HAP-1 (cell line): ENCODE results near the gene LRRC71.

Experiments
- DNase-seq, 2 experiments: peaks; one replicate each; pipeline ENCODE4 v3.0.0-alpha.2; 2016 to 2020; ENCODE audit warnings: low spot score in 2 of 2
- H3K27me3 ChIP-seq: fragments of 250-450 bp; sonication (Bioruptor Pico); 2 replicates; pipeline ENCODE4 v1.5.1; 2020; ENCODE audit warnings: low read depth, mild to moderate bottlenecking, moderate library complexity
- H3K36me3 ChIP-seq: fragments of 250-450 bp; sonication (Bioruptor Pico); replicated peaks from 2 replicates; pipeline ENCODE4 v1.5.1; 2020; ENCODE audit warnings: mild to moderate bottlenecking
- H3K4me1 ChIP-seq: fragments of 250-450 bp; sonication (Bioruptor Pico); 2 replicates; pipeline ENCODE4 v1.5.1; 2020; ENCODE audit warnings: mild to moderate bottlenecking
- H3K4me3 ChIP-seq: fragments of 250-450 bp; sonication (Bioruptor Pico); 2 replicates; pipeline ENCODE4 v1.5.1; 2020; ENCODE audit warnings: mild to moderate bottlenecking, moderate library complexity
- H3K9me3 ChIP-seq: fragments of 250-450 bp; sonication (Bioruptor Pico); 2 replicates; pipeline ENCODE4 v1.5.1; 2020; ENCODE audit warnings: mild to moderate bottlenecking, moderate library complexity
- in situ Hi-C: fragments of 300-500 bp; cut with MboI; formaldehyde crosslinking; loops from 3 replicates; pipeline ENCODE4 v1.14.3; 2020; ENCODE audit warnings: low sequenced_read_pairs, inconsistent platforms, mixed read lengths

The LRRC71 gene

DNA sequence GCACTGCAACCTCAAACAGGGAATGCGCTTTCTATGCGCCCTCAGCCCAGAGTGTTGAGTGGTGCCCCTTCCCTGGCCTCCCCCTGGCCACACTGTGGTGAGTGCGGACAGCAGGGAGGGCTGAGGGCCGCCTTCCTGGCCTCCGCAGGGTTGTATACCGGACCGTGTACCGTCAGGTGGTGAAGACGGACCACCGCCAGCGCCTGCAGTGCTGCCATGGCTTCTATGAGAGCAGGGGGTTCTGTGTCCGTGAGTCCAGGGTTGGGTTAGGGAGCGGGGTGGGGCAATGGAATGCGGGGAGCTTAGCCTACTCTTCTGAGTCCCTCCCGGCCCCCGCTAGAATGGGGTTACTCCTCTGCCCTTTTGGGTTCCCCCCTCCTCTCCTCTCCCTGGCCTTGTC is 15.3 kb upstream of the LRRC71 start:
- Histone ChIP-seq H3K36me3 (no peaks in the 10 kb centered on the region), H3K4me1 (no peaks in the 10 kb centered on the region), H3K4me3 (no peak overlapping the region), H3K9me3 (no peaks in the 10 kb centered on the region), H3K27me3 (0 out of 2 replicates have a peak, but pooled peaks cover 4% of the 10 kb centered on the region)
- in situ Hi-C loops = no loop called here
- no peak for DNase-seq

DNA sequence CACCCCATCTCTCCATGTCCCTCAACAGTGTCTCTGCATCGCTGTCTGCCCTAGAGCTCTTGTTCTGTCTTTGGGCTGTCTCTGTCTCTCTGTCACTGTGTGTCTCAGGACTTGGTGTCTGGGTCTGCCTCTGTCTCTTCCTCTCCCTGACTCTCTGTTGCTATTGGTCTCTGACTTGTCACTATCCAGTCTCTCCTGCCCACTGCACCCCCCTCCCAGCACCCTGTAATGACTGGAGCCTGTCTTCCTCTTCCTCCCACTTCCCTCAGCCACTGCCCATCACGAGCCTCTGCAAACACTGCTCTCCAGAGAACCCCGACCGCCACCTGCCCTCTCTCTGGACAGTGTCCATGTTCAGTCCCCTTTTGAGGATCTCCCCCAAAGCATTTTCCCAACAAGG is 14.8 kb upstream of the LRRC71 start:
- no peaks in the 10 kb centered on the region for H3K36me3 ChIP-seq
- H3K4me1 ChIP-seq = no peaks in the 10 kb centered on the region
- H3K27me3 ChIP-seq = 0 out of 2 replicates have a peak, but pooled peaks cover 4% of the 10 kb centered on the region
- H3K9me3 ChIP-seq = no peaks in the 10 kb centered on the region
- in situ Hi-C loops = no loop called here
- H3K4me3 ChIP-seq = no peak overlapping the region
- no peak for DNase-seq

DNA sequence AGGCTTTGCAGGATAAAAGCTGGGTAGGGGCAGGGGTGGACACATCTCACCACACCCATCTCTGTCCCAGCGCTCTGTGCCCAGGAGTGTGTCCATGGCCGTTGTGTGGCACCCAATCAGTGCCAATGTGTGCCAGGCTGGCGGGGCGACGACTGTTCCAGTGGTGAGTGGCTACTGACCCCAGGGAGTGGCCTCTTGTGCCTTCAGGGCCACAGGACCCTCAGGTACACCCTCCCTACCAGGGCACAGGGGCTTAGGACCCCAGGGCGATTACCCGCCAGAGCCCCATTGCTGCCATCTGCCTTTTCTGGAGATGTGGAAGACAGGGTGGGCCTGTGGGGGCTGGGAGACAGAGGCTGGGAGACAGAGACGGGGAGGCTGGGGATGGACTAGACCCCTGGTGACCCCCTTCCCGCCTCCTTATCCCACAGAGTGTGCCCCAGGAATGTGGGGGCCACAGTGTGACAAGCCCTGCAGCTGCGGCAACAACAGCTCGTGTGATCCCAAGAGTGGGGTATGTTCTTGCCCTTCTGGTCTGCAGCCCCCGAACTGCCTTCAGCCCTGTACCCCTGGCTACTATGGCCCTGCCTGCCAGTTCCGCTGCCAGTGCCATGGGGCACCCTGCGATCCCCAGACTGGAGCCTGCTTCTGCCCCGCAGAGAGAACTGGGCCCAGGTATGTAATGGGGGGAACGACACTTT is 14.1 kb upstream of the LRRC71 start:
- Histone ChIP-seq H3K9me3 (no peaks in the 10 kb centered on the region), H3K4me1 (no peaks in the 10 kb centered on the region), H3K4me3 (no peak overlapping the region), H3K27me3 (0 out of 2 replicates have a peak, but pooled peaks cover 4% of the 10 kb centered on the region), H3K36me3 (no peaks in the 10 kb centered on the region)
- no peak for DNase-seq
- in situ Hi-C loops = no loop called here

DNA sequence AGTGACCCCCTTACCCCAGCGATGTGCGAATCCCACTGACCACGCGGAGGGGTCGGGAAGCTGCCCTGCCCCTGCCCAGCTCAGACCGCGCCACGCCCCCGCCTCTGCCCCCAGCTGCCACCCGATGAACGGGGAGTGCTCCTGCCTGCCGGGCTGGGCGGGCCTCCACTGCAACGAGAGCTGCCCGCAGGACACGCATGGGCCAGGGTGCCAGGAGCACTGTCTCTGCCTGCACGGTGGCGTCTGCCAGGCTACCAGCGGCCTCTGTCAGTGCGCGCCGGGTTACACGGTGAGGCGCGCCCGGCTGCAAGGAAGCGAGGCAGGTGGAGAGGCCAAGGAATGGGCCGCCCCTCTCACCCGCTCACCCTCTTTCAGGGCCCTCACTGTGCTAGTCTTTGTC is 11.9 kb upstream of the LRRC71 start:
- Histone ChIP-seq H3K36me3 (no peaks in the 10 kb centered on the region), H3K27me3 (0 out of 2 replicates have a peak, but pooled peaks cover 4% of the 10 kb centered on the region), H3K9me3 (no peaks in the 10 kb centered on the region), H3K4me3 (no peak overlapping the region), H3K4me1 (no peaks in the 10 kb centered on the region)
- DNase-seq = no peak
- in situ Hi-C loops = no loop called here

DNA sequence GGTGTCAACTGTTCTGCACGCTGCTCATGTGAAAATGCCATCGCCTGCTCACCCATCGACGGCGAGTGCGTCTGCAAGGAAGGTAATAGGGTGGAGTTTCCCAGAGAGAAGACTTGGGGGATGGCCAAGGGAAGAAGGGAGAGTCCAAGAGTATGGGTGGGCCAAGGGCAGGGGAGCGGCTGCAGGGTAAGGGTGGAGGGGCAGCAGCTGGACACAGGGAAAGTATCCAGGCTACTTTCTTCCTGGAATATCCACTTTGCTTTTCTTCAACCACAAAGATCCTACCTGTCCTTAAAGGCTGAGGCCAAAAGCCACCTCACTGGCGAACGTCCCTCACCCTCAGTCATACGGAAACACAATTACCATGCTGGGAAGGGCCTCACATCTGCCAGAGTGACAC is 11.5 kb upstream of the LRRC71 start:
- Histone ChIP-seq H3K4me3 (no peak overlapping the region), H3K9me3 (no peaks in the 10 kb centered on the region), H3K4me1 (no peaks in the 10 kb centered on the region), H3K27me3 (0 out of 2 replicates have a peak, but pooled peaks cover 4% of the 10 kb centered on the region), H3K36me3 (no peaks in the 10 kb centered on the region)
- in situ Hi-C loops = no loop called here
- no peak for DNase-seq

DNA sequence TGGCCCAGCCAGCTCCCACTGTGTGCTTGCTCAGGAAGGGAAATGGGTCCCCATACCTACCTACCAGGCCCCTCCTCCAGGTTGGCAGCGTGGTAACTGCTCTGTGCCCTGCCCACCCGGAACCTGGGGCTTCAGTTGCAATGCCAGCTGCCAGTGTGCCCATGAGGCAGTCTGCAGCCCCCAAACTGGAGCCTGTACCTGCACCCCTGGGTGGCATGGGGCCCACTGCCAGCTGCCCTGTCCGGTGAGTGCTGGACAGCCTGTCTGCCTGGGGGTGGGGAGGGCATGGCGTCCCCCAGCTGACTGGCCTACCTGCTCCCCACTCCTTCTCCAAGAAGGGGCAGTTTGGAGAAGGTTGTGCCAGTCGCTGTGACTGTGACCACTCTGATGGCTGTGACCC is 10.8 kb upstream of the LRRC71 start:
- Histone ChIP-seq H3K4me1 (no peaks in the 10 kb centered on the region), H3K36me3 (no peaks in the 10 kb centered on the region), H3K27me3 (0 out of 2 replicates have a peak, but pooled peaks cover 1% of the 10 kb centered on the region), H3K4me3 (no peak overlapping the region), H3K9me3 (no peaks in the 10 kb centered on the region)
- DNase-seq = no peak
- in situ Hi-C loops = no loop called here

DNA sequence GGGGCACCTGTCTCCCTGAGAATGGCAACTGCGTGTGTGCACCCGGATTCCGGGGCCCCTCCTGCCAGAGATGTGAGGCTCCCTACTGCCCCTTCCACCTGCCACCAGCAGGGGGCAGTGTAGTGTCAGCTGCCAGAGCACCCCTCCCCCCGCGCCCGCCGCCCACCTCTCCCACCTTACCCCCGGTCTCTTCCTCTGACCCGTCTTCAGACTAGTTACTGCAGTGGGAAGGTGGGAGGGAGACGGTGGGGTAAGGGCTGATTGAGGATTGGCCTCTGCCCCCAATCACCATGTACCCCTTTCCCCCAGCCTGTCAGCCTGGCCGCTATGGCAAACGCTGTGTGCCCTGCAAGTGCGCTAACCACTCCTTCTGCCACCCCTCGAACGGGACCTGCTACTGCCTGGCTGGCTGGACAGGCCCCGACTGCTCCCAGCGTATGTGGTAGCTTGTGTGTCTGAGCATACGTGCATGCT is 10.1 kb upstream of the LRRC71 start:
- in situ Hi-C loops = no loop called here
- Histone ChIP-seq H3K36me3 (no peaks in the 10 kb centered on the region), H3K4me3 (no peak overlapping the region), H3K9me3 (no peaks in the 10 kb centered on the region), H3K4me1 (no peaks in the 10 kb centered on the region), H3K27me3 (no peaks in the 10 kb centered on the region)
- DNase-seq = peak; percentile 21 to 78

DNA sequence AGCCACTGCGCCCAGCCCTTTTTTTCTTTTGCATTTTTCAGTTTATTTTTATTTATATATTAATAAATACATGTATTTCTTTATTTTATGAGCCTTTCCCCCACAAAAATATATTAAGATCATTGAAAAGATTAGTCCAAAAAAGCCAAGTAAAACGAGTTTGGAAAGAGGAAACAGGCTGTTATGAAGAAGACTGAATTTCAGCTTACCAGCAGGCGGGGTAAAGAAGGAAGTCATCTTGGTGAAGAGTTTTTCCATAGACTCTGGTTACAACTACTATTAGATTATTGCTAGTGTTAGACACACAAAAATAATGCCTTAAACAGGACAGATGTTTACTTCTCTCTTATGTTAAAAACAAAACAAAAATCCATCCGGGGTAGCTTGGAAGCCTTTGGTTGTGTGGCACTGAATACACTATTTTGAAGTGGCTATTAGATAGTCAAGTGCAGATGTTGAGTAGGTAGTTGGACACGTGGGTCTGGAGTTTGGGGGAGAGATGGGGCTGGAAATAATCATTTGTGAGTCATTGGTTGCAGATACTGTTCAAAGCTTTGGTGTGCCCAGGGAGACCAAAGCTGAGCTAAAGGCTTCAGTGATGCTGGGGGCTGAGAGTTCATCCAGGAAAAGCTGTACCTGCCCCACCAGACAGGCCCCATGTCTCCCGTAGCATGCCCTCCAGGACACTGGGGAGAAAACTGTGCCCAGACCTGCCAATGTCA is 8.7 kb upstream of the LRRC71 start:
- DNase-seq = no peak
- Histone ChIP-seq H3K27me3 (no peaks in the 10 kb centered on the region), H3K36me3 (no peaks in the 10 kb centered on the region), H3K9me3 (no peaks in the 10 kb centered on the region), H3K4me3 (no peak overlapping the region), H3K4me1 (no peaks in the 10 kb centered on the region)
- in situ Hi-C loops = no loop called here

DNA sequence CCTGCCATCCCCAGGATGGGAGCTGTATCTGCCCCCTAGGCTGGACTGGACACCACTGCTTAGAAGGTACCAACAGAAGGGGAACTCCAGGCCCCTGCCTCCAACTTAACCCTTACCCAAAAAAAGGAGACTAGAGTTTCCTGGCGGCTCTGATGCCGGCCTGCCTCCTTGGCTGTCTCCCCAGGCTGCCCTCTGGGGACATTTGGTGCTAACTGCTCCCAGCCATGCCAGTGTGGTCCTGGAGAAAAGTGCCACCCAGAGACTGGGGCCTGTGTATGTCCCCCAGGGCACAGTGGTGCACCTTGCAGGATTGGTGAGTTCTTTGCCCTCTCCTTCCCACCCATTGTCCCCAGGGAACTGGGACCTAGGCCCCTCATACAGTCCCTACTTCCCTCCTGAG is 8.1 kb upstream of the LRRC71 start:
- DNase-seq = no peak
- H3K36me3 ChIP-seq = no peaks in the 10 kb centered on the region
- in situ Hi-C loops = no loop called here
- no peaks in the 10 kb centered on the region for H3K9me3 ChIP-seq
- H3K27me3 ChIP-seq = no peaks in the 10 kb centered on the region
- no peak overlapping the region for H3K4me3 ChIP-seq
- no peaks in the 10 kb centered on the region for H3K4me1 ChIP-seq

DNA sequence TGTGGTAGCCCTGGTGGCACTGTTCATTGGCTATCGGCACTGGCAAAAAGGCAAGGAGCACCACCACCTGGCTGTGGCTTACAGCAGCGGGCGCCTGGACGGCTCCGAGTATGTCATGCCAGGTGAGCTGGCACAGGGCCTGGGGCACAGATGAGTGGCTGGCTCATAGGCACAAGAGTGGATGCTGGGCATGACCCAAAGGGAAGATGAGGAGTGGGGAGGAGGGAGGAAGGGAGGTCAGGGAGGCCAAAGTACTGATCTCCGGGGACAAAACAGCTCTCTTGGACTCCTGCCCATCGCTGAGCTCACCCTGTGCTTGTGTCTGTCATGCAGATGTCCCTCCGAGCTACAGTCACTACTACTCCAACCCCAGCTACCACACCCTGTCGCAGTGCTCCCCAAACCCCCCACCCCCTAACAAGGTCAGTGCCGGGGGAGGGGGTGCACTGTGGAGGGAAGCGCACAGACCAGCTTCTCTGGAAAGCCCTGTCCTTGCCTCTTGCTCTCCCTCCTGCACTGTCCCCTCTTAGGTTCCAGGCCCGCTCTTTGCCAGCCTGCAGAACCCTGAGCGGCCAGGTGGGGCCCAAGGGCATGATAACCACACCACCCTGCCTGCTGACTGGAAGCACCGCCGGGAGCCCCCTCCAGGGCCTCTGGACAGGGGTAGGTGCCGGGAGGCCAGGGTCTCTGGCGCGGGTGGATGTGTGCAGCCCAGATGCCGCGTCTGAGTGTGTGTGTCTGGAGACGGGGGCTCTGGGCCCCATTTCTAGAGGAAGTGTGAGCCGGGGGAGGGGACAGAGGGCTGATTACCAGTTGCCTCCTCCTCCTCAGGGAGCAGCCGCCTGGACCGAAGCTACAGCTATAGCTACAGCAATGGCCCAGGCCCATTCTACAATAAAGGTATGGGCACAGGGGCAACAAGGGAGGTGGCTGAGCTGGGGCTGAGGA is 7.3 kb upstream of the LRRC71 start:
- H3K27me3 ChIP-seq = no peaks in the 10 kb centered on the region
- in situ Hi-C loops = no loop called here
- no peak overlapping the region for H3K4me3 ChIP-seq
- no peaks in the 10 kb centered on the region; the same call in 1 of the 2 replicates for H3K9me3 ChIP-seq
- DNase-seq = no peak
- no peaks in the 10 kb centered on the region for H3K36me3 ChIP-seq
- H3K4me1 ChIP-seq = no peaks in the 10 kb centered on the region

DNA sequence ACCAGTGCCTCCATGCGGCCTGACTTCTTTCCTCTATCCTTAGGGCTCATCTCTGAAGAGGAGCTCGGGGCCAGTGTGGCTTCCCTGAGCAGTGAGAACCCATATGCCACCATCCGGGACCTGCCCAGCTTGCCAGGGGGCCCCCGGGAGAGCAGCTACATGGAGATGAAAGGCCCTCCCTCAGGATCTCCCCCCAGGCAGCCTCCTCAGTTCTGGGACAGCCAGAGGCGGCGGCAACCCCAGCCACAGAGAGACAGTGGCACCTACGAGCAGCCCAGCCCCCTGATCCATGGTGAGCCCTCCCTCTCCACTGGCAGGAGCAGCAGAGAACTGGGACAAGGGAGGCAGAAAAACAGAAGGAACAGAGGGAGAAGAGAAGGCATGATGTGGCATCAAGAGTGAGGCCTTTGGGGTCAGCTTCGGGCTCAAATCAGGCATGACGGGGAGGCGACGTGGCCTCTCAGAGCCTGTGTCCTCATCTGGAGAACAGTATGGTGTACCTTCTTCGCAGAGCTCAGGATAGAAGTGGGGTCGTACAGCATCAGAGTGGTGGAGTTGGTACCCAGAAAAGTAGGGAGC is 6.5 kb upstream of the LRRC71 start:
- Histone ChIP-seq H3K4me3 (no peak overlapping the region), H3K36me3 (no peaks in the 10 kb centered on the region)
- in situ Hi-C loops = no loop called here

DNA sequence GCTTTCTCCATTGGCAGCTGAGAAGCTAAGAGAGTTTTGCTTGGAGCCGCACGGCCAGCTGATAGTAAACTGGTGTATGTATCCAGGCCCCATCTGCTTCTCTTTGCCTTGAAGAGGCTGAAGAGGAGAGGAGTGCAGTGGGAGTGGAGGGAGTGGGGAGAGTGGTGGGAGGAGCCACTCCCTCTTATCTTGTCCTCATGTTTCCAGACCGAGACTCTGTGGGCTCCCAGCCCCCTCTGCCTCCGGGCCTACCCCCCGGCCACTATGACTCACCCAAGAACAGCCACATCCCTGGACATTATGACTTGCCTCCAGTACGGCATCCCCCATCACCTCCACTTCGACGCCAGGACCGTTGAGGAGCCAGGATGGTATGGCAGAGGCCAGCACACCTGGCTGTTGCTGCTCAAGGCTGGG is 6.0 kb upstream of the LRRC71 start:
- no peaks in the 10 kb centered on the region for H3K4me1 ChIP-seq
- no peak for DNase-seq
- H3K27me3 ChIP-seq = no peaks in the 10 kb centered on the region
- in situ Hi-C loops = no loop called here
- H3K4me3 ChIP-seq = no peak overlapping the region
- H3K36me3 ChIP-seq = no peaks in the 10 kb centered on the region
- H3K9me3 ChIP-seq = peaks cover 3% of the 10 kb centered on the region; the same call in 1 of the 2 replicates

More for the DNA sequence above, 6.5 kb upstream of the LRRC71 start:
- peaks cover 3% of the 10 kb centered on the region; the same call in 1 of the 2 replicates for H3K9me3 ChIP-seq
- H3K4me1 ChIP-seq = no peaks in the 10 kb centered on the region
- H3K27me3 ChIP-seq = no peaks in the 10 kb centered on the region
- DNase-seq = no peak

DNA sequence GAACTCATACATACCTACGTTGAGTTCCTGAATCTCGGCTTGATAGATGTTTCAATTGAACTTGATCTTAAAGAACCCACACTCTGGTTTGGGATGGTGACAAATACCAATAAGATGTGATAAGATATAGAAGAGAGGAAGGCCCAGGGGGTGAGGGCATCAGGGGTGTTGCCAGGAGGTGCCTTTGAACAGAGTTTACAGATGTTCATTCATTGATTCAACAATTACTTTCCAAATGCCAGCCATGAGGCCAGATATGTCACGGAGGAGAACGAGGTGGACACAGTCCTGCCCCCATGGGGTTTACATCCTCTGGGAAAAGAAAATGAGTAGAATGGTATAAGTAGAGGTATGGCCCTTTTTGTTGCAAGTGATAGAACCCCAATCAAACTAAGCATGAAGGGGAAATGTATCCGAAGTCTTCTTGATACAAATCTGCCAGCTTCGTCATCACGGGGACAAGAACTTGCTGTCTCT is 659 bp downstream of the LRRC71 start:
- Histone ChIP-seq H3K27me3 (peaks cover 37% of the 10 kb centered on the region), H3K4me1 (no peaks in the 10 kb centered on the region), H3K36me3 (no peaks in the 10 kb centered on the region), H3K9me3 (peaks cover 3% of the 10 kb centered on the region; the same call in 1 of the 2 replicates), H3K4me3 (no peak overlapping the region)
- no peak for DNase-seq
- in situ Hi-C loops = no loop called here
